Activated CD8-positive, alpha-beta memory T cell treated with anti-CD3 and anti-CD28 coated beads for 1 hour (primary cell): Measurements from ENCODE around the gene IL36B.
A peak's percentile ranks its signal among the peaks of the same experiment; 100 is the strongest.

ENCODE experiments used
- DNase-seq, 2 donors: peaks; one replicate each; pipeline ENCODE4 v3.0.0-alpha.2; 2020; ENCODE audit warnings: low read depth in 1 of 2; ENCODE audit errors: extremely low read depth in 1 of 2

IL36B gene

GRCh38 chr2:113012436-113013335 is 40.0 kb downstream of the IL36B start:
- no peak for DNase-seq

DNA sequence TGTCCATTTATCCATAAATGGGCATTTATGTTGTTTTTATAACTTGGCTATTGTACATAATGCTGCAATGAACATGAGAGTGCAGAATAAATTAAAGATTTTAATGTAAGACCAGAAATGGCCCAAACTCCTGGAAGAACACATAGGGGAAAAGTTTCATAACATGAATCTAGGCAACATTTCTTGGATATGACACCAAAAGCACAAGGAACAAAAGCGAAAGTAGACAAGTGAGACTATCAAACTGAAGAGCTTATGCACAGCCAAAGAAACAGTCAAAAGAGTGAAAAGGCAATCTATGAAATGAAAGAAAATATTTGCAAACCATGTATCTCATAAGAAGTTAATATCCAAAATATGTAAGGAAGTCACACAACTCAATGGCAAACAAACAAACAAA is 41.6 kb downstream of the IL36B start:
- DNase-seq: no peak

DNA sequence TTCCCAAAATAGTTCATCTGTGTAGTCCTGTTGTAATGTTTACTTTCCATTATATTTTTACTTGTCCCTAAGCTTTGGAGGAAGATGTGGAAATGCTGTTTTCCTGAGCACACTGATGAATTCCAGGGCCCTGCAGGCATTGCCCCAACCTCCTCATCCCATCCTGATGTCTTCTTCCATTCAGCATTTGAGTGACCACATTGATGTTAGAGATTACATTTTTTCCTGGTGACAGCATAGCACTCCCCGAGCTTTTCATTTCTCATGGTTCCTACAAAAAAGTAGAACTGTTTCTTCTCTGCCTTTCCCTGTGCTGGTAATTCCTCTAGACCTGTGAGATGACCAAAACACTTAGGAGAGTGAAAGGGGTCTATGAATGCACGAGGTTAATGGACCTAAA is 42.6 kb downstream of the IL36B start:
- no peak for DNase-seq

- DNase-seq: no peak
Measured at GRCh38 chr2:113009622-113010021, 43.0 kb downstream of the IL36B start.

DNA sequence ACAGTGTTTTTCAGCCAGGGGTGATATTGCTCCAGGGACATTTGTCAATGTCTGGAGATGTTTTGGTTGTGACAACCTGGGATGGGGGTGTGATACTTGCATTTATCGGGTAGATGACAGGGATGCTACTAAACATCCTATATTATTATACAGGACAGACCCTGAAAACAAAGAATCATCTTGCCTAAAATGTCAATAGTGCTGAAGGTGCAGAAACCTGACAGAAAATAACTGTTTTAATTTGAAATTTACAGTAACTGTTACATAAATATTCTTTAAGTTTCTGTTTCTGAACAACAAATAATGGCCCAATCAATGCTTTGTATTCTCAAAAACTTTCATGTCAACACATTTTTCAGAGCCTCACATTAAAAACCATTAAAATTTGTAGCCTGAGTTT is 45.4 kb downstream of the IL36B start:
- no peak for DNase-seq

DNA sequence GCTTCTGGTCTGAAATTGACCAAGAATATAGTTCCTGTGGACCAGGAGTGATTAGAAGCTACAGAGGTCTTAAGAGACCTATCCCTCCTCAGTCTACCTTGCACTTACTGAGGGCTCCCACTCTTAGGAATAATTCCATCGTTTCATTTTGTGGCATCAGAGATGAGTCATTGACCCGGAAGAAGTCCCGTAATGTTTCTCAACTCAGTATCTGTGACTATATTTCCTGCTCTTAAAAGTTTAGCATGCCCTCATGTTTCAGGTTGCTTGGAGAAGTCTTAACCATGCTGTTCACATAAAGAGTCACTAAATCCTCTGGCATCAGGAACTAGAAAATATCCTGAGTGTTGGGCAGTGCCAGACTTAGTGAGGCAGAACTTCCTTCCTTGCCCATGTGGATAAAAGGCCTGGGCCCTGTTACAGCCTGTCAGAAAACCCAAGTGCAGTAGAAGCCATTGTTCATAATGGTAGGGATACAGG is 47.6 kb downstream of the IL36B start, which contains the start of gene IL36A:
Gene IL36A (plus strand): TSS at position 430 of the 480 bp plus-strand sequence. CDS start 413 bp downstream, outside the sequence.
- DNase-seq: no peak

GRCh38 chr2:113002677-113003076 is 50.0 kb downstream of the IL36B start:
- DNase-seq: no peak

- no peak for DNase-seq
Measured at GRCh38 chr2:113000436-113000835, 52.2 kb downstream of the IL36B start.

DNA sequence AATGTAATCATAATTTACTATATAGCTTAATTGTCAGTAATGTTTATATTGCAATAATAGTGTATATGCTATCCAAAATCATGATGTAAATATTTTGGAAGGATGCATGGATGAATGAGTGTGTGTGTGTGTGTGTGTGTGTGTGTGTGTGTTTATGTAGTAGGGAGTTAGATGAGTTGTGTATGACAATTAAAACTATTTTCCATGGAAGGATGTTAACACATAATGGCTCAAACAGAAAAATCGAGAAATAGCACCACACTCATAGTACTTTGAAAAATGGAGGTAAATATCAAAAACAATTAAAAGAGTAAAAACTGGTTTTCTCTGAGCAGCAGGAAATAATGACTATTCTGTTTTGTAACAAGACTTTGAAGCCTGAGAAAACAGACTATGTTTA is 55.5 kb downstream of the IL36B start:
- DNase-seq: no peak

DNA sequence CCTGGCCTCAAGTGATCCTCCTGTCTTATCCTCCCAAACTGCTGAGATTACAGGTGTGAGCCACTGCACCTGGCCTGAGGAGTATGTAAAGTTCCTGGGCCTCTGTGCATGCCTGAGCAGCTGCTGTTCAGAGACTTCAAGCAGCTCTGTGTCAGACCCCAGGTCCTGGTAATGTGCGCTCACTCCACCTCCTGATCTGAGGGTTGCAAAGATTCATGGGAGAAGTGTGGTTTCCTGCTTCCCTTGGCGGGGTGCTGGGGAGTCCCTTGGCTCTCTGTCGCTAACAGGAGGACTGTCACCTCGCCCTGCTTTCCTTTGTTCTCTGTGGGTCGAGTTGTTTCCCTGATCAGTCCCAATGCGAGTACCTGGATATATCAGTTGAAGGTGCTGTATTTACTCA is 56.0 kb downstream of the IL36B start:
- peak; percentile 28 to 37 for DNase-seq

GRCh38 chr2:112995346-112995920 is 57.2 kb downstream of the IL36B start:
- no peak for DNase-seq

DNA sequence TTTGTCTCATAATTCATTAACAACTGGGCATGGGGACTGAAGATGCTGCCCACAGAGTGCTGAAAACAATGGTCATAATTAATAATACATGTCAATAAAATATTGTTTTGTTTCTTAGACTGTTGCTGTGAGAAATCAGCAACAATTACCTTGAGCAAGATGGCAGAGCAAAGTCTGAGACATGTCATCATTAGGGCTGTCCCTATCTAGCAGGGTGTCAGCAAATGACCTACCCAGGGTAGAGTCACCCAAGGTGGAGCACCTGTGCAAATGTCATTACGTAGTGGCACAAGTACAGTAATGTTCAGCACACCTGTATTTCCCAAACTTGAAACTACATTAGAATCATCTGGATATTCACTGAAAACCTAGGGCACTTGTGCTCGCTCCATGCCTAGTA is 58.0 kb downstream of the IL36B start:
- DNase-seq: no peak

DNA sequence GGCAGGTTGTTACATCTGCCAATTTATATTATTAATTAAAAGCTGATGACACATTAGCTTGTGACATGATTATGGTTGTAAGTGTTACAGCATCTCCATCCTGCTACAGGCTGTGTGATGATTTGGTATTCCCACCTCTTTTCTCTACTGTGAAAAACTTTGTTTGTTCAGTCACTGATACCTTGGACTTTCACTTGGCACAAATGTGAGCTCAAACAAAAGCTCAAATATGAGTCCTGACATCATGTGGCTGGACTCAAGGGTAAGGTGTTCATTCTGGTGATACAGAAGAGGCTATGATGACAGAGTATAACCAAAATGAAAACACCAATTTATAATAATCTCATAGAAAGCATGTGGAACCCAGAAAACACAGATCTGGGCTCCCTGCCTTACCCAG is 58.8 kb downstream of the IL36B start:
- DNase-seq: no peak

GRCh38 chr2:112989611-112990010 is 63.1 kb downstream of the IL36B start:
- DNase-seq: no peak

- peak in 1 of 2 donors; percentile 1 for DNase-seq
Measured at GRCh38 chr2:112985090-112985489, 67.6 kb downstream of the IL36B start.

DNA sequence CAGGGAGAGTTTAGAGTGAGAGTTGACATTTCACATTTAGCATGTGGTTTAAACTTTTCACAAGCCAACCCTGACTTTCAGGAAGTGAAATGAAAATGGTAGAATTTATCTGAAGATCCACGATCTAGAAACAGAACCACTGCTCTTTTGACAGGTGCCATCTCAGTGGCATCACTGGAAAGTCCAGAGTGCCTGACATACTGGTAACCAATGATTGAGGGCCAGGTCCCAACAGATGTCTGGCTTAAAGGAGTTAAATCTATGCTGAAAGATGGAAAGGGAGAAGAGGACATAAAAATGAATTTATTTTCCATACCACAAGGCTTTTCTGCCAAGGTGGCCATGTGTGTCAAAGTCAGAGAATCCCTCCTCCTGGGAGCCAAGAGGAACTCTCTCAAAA is 72.1 kb downstream of the IL36B start:
- no peak for DNase-seq

GRCh38 chr2:112979731-112980130 is 72.9 kb downstream of the IL36B start:
- DNase-seq: no peak

DNA sequence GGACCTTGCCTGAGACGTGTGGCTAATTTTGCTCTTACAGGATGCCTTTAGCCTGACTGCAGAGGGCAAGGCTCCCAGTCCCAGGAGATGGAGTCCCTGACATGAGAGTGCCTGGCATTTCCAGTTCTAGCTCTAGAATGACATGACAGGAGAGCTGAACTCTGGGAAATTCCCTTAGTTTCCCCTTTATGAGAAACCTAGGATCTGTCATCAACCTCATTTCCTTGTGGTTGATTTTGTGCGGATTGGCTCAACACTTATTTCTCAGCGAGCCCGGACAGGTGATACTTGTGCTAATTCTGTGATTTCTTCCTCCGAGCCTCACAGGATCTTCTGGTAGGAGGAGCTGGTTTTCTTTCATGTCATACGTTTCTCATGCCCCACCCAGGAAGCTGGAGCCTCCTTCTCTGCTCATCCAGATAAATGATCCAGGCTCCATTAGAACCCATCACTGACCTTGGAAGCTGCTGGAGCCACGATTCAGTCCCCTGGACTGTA is 75.1 kb downstream of the IL36B start, which contains the start of gene IL36G:
Gene IL36G (plus strand): TSS at position 448 of the 498 bp plus-strand sequence. CDS start 633 bp downstream, outside the sequence.
- no peak for DNase-seq
